Measurements from ENCODE around the gene TPCN2. TPM values are rescaled to one million over a fixed set of nuclear protein-coding genes. Genes with fewer than 3 reads are reported as not detected.

Gene TPCN2
- total and polyA plus RNA-seq, 2 of the 8 experiments (the other 6 are each of a cell fraction or from before 2014, with no cell fraction given): 9.7 to 18.6 TPM

DNA sequence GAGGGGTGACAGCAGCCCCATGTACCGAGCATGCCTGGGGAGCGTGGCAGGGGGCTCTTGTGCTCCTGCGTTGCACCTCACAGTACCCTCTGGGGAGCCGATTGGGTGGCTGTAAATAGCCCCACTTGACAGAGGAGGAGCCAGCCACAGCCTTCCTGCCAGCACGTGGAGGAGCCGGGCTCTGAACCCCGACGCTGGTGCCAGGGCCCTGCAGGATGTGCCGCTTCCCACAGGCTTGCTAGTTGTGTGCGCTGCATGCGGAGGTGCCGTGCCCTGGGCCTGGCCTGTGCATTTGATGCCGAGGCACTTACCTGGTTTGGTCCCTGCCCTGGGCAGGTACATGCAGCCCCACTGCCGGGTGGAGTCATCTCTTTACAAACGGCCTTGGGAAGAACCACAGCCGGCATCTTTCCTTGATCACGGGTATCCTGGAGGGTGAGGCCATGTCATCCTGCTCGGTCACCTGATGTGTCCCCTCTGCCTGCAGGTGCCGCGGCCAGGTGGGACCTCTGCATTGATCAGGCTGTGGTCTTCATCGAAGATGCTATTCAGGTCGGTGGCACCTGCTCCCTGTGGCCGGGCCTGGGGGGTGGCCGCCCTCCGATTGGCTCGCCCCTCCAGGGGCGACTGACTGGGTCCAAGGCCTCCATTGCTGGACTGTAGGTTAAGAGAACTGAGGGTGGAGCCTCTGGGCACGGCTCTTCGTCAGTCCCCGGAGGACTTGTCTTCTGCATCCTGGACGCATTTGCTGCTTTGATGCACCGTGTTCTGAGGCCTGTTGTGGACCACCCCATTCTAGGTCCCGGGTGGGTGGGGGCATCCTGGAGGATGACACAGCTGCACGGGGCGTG, 5.0 kb downstream of the TPCN2 start (continued):
- no peak for TF ChIP-seq SIRT6 (IDR thresholded peaks at IDR 0.05; ENCODE audit: low read length)
